ENCODE measurements around the gene DNHD1. TPM values are rescaled to one million over a fixed set of nuclear protein-coding genes. Genes with fewer than 3 reads are reported as not detected.

The DNHD1 gene
- total RNA-seq, 1 experiment from 2014 or later: 10.6 TPM

DNA sequence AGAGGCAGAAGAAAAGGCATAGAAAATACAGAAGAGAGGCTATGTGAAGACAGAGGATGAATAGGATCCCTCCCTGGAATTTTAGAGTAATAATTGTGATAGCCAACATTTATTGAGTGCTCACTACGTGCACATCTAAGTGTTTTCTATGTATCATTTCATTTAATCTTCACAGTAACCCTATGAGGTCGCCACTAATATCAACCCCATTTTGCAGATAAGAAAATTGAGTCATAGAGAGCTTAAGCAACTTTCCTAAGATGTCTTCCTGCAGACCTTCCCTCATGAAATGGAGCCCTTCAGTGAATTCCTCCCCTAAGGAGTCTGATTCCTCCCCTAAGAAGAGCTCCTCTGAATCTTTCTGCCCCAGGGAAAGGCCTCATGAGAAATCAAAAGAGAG, 68.2 kb downstream of the DNHD1 start:
- TF ChIP-seq SIN3A (IDR thresholded peaks at IDR 0.05; ENCODE audit: borderline replicate concordance, insufficient read depth, low read depth, low read length) (no peak), POLR2AphosphoS5 (IDR thresholded peaks at IDR 0.05; ENCODE audit: low read depth, low read length) (no peak), TCF7L2 (IDR thresholded peaks at IDR 0.05; ENCODE audit: low read depth, low read length) (no peak)
- TF ChIP-seq, protein P1, sequence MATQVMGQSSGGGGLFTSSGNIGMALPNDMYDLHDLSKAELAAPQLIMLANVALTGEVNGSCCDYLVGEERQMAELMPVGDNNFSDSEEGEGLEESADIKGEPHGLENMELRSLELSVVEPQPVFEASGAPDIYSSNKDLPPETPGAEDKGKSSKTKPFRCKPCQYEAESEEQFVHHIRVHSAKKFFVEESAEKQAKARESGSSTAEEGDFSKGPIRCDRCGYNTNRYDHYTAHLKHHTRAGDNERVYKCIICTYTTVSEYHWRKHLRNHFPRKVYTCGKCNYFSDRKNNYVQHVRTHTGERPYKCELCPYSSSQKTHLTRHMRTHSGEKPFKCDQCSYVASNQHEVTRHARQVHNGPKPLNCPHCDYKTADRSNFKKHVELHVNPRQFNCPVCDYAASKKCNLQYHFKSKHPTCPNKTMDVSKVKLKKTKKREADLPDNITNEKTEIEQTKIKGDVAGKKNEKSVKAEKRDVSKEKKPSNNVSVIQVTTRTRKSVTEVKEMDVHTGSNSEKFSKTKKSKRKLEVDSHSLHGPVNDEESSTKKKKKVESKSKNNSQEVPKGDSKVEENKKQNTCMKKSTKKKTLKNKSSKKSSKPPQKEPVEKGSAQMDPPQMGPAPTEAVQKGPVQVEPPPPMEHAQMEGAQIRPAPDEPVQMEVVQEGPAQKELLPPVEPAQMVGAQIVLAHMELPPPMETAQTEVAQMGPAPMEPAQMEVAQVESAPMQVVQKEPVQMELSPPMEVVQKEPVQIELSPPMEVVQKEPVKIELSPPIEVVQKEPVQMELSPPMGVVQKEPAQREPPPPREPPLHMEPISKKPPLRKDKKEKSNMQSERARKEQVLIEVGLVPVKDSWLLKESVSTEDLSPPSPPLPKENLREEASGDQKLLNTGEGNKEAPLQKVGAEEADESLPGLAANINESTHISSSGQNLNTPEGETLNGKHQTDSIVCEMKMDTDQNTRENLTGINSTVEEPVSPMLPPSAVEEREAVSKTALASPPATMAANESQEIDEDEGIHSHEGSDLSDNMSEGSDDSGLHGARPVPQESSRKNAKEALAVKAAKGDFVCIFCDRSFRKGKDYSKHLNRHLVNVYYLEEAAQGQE (IDR thresholded peaks at IDR 0.05; ENCODE audit: insufficient read depth in 1 of 2, low read depth in 2 of 2, low read length in 1 of 2): no peak
- TF ChIP-seq, protein P2, sequence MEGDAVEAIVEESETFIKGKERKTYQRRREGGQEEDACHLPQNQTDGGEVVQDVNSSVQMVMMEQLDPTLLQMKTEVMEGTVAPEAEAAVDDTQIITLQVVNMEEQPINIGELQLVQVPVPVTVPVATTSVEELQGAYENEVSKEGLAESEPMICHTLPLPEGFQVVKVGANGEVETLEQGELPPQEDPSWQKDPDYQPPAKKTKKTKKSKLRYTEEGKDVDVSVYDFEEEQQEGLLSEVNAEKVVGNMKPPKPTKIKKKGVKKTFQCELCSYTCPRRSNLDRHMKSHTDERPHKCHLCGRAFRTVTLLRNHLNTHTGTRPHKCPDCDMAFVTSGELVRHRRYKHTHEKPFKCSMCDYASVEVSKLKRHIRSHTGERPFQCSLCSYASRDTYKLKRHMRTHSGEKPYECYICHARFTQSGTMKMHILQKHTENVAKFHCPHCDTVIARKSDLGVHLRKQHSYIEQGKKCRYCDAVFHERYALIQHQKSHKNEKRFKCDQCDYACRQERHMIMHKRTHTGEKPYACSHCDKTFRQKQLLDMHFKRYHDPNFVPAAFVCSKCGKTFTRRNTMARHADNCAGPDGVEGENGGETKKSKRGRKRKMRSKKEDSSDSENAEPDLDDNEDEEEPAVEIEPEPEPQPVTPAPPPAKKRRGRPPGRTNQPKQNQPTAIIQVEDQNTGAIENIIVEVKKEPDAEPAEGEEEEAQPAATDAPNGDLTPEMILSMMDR (IDR thresholded peaks at IDR 0.05): no peak
- Histone ChIP-seq H3K9me3 (ENCODE audit: control insufficient read depth, insufficient read depth, low read depth, low read length) (no peaks in the 10 kb centered on the region), H3K27ac (ENCODE audit: low read length) (no peak overlapping the region), H3K27me3 (ENCODE audit: control insufficient read depth, insufficient read depth, low read length) (no peaks in the 10 kb centered on the region), H3K36me3 (ENCODE audit: control insufficient read depth, insufficient read depth, low read length) (no peaks in the 10 kb centered on the region), H3K4me1 (ENCODE audit: control insufficient read depth, insufficient read depth, low read length) (no peaks in the 10 kb centered on the region), H3K4me3 (ENCODE audit: low read depth in 2 of 2, low read length in 2 of 2) (no peak overlapping the region)
- intact Hi-C loops (cut with micrococcal nuclease; ENCODE audit: unreplicated experiment): loop anchor here (10.0 kb wide), 1 partner anchor 729 kb away; no protein-coding TSS in a partner anchor
- no peak for ATAC-seq
- no TSS peak for BruUV-seq (replicated peaks)
- DNase-seq (ENCODE audit: low read depth, low spot score): no peak
- in situ Hi-C loops (cut with HindIII; ENCODE audit: low pct_unique_long_range_greater_than_20kb, low sequenced_read_pairs): no loop called here
- ChIA-PET POLR2A (no interaction called here), CTCF (interaction anchor here (0.5 kb wide), 1 partner anchor 120 kb away, joined by 4 read pairs; no protein-coding TSS in a partner anchor)

GRCh38 chr11:6565988-6566703, 69.1 kb downstream of the DNHD1 start:
- Histone ChIP-seq H3K9me3 (ENCODE audit: control insufficient read depth, insufficient read depth, low read depth, low read length) (no peaks in the 10 kb centered on the region), H3K4me3 (ENCODE audit: low read depth in 2 of 2, low read length in 2 of 2) (no peak overlapping the region), H3K4me1 (ENCODE audit: control insufficient read depth, insufficient read depth, low read length) (no peaks in the 10 kb centered on the region), H3K36me3 (ENCODE audit: control insufficient read depth, insufficient read depth, low read length) (no peaks in the 10 kb centered on the region), H3K27ac (ENCODE audit: low read length) (no peak overlapping the region), H3K27me3 (ENCODE audit: control insufficient read depth, insufficient read depth, low read length) (no peaks in the 10 kb centered on the region)
- TF ChIP-seq POLR2AphosphoS5 (IDR thresholded peaks at IDR 0.05; ENCODE audit: low read depth, low read length) (no peak), SIN3A (IDR thresholded peaks at IDR 0.05; ENCODE audit: borderline replicate concordance, insufficient read depth, low read depth, low read length) (no peak), TCF7L2 (IDR thresholded peaks at IDR 0.05; ENCODE audit: low read depth, low read length) (no peak)
- TF ChIP-seq, protein P1 (IDR thresholded peaks at IDR 0.05; ENCODE audit: insufficient read depth in 1 of 2, low read depth in 2 of 2, low read length in 1 of 2): no peak
- TF ChIP-seq, protein P2 (IDR thresholded peaks at IDR 0.05): no peak
- no peak for ATAC-seq
- intact Hi-C loops (cut with micrococcal nuclease; ENCODE audit: unreplicated experiment) (loop anchor here (10.0 kb wide), 1 partner anchor 729 kb away; no protein-coding TSS in a partner anchor), in situ Hi-C loops (cut with HindIII; ENCODE audit: low pct_unique_long_range_greater_than_20kb, low sequenced_read_pairs) (no loop called here)
- POLR2A ChIA-PET: no interaction called here
- CTCF ChIA-PET: no interaction called here
- BruUV-seq (replicated peaks): no TSS peak
- DNase-seq (ENCODE audit: low read depth, low spot score): no peak

Data from Panc1 (cell line).